NCI-H510A (cell line): Measurements from ENCODE around the gene ALPP.
"Not testable (repeated sequence)": the region's sequence is repeated elsewhere in the genome, so short reads cannot be mapped to it uniquely, and the experiment has no call there.

Source experiments
- DNase-seq: peaks from one replicate; lab custom pipeline; 2025; lab: John Stamatoyannopoulos, UW

Gene ALPP

DNA sequence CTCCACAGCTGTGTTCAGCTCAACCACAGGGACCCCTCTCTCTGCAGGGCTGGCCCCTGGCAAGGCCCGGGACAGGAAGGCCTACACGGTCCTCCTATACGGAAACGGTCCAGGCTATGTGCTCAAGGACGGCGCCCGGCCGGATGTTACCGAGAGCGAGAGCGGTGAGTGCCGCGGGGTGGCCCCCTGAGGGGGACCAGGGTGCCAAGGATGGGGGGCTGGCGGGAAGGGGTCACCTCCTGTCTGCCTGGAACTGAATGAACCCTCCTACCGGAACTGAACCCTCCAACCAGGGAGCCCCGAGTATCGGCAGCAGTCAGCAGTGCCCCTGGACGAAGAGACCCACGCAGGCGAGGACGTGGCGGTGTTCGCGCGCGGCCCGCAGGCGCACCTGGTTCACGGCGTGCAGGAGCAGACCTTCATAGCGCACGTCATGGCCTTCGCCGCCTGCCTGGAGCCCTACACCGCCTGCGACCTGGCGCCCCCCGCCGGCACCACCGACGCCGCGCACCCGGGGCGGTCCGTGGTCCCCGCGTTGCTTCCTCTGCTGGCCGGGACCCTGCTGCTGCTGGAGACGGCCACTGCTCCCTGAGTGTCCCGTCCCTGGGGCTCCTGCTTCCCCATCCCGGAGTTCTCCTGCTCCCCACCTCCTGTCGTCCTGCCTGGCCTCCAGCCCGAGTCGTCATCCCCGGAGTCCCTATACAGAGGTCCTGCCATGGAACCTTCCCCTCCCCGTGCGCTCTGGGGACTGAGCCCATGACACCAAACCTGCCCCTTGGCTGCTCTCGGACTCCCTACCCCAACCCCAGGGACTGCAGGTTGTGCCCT is 2.9 kb downstream of the ALPP start:
- not testable (repeated sequence) for DNase-seq

GRCh38 chr2:232382331-232383225 is 4.0 kb downstream of the ALPP start:
- DNase-seq = no peak

DNA sequence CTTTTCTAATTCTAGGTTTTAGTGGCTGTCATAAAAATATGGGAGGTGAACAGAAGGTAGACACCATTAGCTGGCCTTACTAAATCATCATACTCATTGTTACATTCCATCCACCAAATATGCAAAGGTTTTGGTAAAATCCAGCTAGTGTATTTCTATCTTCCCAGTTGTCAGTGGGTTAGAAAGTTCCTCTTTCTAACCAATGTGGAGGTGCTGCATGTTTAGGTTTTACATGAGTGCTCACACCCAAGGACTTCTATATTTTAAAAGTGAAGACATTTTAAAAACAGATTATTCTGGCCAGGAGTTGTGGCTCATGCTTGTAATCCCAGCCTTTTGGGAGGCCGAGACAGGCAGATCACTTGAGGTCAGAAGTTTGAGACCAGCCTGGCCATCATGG is 5.9 kb downstream of the ALPP start:
- no peak for DNase-seq

GRCh38 chr2:232385058-232385457 is 6.5 kb downstream of the ALPP start:
- not testable (repeated sequence) for DNase-seq

DNA sequence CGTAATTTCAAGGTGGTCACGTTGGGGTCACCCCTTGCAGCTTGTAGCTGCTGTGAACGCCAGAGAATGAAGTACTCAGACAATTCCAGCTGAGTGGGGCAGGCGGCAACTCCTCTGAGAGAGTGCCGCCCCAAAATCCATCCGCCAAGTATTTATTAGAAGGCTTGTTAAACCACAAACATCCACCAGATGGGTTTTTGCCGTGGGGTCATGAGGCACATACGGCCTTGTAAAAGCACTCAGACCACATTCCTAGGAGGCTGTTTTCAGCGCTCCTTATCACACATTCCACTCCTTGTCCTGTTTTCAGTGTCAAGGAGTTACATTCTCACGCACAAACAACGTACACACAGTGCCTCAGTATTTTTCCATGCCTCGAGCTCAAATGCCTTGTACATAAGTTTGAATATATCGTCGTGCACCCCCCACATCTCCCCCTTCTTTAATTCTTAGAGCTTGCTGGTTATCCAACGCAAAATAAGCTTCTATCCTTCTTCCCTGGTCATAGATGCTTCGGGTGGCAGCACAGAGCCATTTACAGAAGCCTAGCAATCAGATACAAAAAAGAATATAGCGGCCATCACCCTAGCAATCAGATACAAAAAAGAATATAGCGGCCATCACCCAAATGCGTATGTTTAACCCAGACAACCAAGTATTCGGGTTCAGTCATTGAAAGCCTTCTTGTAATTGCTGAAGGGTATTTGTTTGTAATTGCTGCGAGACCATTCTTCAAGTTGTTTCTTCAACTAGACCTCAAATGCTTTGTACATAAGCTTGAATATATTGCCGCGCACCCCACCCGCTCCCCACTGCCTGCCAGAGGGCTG is 7.3 kb downstream of the ALPP start:
- DNase-seq = no peak

- no peak for DNase-seq
Observed at GRCh38 chr2:232386490-232386739, 7.9 kb downstream of the ALPP start.

- no peak for DNase-seq
Observed at GRCh38 chr2:232386740-232387450, 8.3 kb downstream of the ALPP start.

DNA sequence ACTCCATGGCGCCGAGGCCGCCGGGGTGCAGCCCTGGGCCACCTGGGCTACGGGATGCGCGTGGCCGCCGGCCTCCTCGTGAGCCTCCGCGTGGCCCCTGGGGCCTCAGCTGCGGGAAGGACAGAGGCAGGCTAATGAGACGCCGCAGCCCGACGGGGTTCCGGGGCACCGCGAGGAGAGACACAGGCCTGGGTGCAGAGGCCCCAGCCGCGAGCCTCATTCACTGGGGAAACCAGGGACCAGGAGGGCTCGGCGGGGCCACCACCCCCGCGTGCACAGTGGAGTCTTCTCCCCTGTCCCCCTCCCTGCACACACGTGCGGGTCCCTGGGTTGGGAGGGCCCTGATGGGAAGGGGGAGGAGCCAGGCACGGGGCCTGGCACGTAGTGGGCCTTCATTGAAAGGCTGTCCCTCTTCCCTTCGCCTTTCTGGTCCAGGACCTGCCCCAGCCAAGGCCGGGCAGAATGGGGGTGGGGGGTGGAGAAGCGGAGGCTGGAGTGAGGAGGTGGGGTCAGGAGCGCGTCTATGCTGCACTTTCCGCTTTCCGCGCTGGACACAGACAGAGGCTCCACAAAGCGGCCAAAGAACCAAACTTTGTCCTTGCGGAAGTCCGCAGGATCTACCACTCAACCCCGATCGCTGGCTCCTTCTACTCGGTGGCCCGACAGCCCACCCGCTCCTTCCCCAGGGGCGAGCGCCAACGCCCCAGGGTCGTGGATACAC is 9.1 kb downstream of the ALPP start:
- no peak for DNase-seq

GRCh38 chr2:232388324-232388891 is 9.9 kb downstream of the ALPP start:
- no peak for DNase-seq

DNA sequence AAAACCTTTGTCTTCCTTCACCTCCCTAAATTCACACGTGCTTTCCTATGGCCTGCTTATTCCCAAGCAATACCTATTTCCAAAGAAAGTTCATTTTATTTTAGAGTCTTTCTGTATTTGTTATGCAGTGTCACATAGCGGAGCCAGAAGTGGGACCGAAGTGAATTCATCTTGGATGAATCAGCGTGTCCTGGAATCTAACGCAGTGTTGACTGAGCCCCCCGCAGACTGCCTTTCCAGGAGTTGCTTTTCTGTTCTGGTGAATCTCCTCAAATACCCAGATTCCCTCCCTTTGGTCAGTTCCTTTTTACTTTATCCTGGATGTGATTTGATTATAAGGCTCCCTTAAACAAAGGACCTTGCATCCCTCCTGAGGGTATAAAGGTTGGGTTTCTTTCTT is 10.8 kb downstream of the ALPP start:
- no peak for DNase-seq

DNA sequence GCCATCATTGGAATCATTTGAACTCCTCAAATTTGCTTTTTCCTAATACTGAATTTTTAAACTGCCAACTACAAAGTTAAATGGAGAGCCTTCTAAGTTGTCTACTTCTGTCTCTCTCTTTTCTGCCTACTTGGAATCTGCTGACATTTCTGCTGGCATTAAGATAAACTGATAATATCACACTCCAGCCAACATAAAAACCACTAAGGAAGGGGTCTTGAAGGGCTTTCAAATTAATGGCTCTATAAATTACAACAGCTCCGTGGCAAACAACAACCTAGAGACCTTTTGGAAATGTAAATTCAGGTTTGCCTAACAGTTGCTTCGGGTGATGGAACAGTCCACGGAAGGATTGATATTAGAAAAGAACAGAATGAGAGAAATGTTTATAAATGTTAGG is 12.1 kb downstream of the ALPP start:
- no peak for DNase-seq

DNA sequence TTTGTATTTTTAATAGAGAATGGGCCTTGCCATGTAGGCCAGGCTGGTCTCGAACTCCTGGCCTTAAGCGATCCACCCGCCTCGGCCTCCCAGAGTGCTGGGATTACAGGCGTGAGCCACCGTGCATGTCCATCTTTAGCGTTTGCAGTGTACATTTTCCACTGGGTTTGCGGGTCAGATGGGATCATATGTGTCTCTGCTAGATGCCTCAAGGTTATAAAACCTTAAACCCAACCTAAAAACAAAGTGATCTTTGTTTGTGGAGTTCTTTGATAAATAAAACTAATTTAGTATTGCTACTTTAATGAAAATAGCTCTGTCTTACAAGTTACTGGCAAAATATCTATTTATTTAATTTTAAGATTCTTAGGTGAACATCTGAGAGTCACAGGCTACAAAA is 15.0 kb downstream of the ALPP start:
- no peak for DNase-seq

GRCh38 chr2:232394431-232394830 is 15.9 kb downstream of the ALPP start:
- not testable (repeated sequence) for DNase-seq

DNA sequence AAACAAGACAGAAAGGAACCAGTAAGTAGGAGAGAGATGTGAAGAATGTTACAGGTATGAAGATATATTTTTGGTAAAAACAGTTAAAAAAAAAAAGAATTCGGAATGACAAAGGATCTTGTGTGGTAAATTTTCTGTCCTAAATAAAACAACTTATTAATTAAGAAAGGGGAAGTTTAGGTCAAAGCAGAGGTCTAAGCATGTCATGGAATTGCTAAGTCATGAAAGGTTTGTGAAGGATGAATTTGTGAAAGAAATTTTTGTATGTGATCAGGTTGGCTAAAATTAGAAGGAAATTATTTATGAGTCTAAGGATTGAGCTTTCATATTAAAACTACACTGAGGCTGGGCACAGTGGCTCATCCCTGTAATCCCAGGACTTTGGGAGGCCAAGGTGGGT is 17.0 kb downstream of the ALPP start:
- no peak for DNase-seq

- DNase-seq = no peak
Observed at GRCh38 chr2:232396683-232397082, 18.1 kb downstream of the ALPP start.

GRCh38 chr2:232398293-232399034 is 19.9 kb downstream of the ALPP start:
- DNase-seq = no peak

DNA sequence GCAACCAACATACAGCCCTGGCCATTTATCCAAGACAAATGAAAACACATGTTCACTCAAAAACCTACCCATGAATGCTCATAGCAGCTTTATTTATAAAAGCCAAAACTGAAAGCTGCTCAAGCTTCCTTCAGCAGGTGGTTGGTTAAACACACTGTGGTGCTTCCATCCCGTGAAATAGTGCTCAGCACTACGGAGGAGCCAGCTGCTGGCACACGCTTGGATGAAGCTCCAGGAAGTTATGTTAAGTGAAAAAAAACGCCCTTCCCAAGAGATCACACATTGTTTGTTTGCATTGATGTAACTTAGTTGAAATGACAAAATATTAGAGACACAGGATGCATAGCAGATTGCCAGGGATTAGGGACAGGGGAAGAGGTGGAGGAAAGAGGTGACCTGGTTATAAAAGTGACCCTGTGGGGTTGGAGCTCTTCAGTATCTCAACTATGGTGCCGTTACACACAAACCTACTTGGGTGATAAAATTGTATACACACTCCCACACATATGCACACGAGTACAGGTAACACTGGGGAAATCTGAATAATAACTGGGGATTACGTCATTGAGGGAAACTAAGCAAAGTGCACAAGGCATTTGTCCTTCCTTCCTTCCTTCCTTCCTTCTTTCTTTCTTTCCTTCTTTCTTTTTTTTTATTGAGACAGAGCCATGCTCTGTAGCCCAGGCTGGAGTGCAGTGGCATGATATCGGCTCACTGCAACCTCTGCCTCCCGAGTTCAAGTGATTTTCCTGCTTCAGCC is 21.9 kb downstream of the ALPP start:
- DNase-seq = peak; percentile 24

- DNase-seq = no peak
Observed at GRCh38 chr2:232402518-232402917, 24.0 kb downstream of the ALPP start.

- no peak for DNase-seq
Observed at GRCh38 chr2:232405943-232406510, 27.5 kb downstream of the ALPP start.
